H9 (cell line): ENCODE data around the gene CREG1. TPM values are rescaled to one million over a fixed set of nuclear protein-coding genes. Genes with fewer than 3 reads are reported as not detected.

Experiments used
- DNase-seq: peaks from one replicate; pipeline ENCODE4 v3.0.0-alpha.2; 2017
- H2AFZ ChIP-seq: one replicate; pipeline ENCODE4 v1.6.1; 2013; ENCODE audit warnings: mild to moderate bottlenecking, low read length, control low read depth, moderate library complexity
- H2AK5ac ChIP-seq: 2 replicates; pipeline ENCODE4 v1.6.1; 2013; ENCODE audit warnings: low read length, control low read depth, mixed read lengths; ENCODE audit not compliant: insufficient read length
- H2BK120ac ChIP-seq: one replicate; pipeline ENCODE4 v1.6.1; 2013; ENCODE audit warnings: low read depth, mild to moderate bottlenecking, low read length, control low read depth, inconsistent platforms; ENCODE audit not compliant: poor library complexity, severe bottlenecking
- H2BK12ac ChIP-seq: 2 replicates; pipeline ENCODE4 v1.6.1; 2013; ENCODE audit warnings: low read length, control low read depth, mixed read lengths, low read depth; ENCODE audit not compliant: insufficient read length
- H2BK15ac ChIP-seq: 2 replicates; pipeline ENCODE4 v1.6.1; 2013; ENCODE audit warnings: low read depth, low read length, control low read depth
- H2BK20ac ChIP-seq: one replicate; pipeline ENCODE4 v1.6.1; 2013; ENCODE audit warnings: low read depth, mild to moderate bottlenecking, low read length, control low read depth, inconsistent platforms; ENCODE audit not compliant: poor library complexity, severe bottlenecking
- H2BK5ac ChIP-seq: 2 replicates; pipeline ENCODE4 v1.6.1; 2013; ENCODE audit warnings: low read length, control low read depth, mixed read lengths; ENCODE audit not compliant: insufficient read length
- H3K14ac ChIP-seq: 2 replicates; pipeline ENCODE4 v1.6.1; 2013; ENCODE audit warnings: low read length, control low read depth; ENCODE audit not compliant: insufficient read depth
- H3K18ac ChIP-seq: 2 replicates; pipeline ENCODE4 v1.6.1; 2013; ENCODE audit warnings: low read depth, mild to moderate bottlenecking, mixed read lengths, low read length, control low read depth; ENCODE audit not compliant: insufficient read length
- H3K23ac ChIP-seq: 2 replicates; pipeline ENCODE4 v1.6.1; 2013; ENCODE audit warnings: low read length, control low read depth, mixed read lengths, low read depth; ENCODE audit not compliant: insufficient read length
- H3K23me2 ChIP-seq: 2 replicates; pipeline ENCODE4 v1.6.1; 2013; ENCODE audit warnings: low read depth, mild to moderate bottlenecking, mixed read lengths, low read length, control low read depth; ENCODE audit not compliant: insufficient read length, poor library complexity, severe bottlenecking
- H3K27ac ChIP-seq: 2 replicates; pipeline ENCODE4 v1.5.1; 2013; ENCODE audit warnings: low read length, control low read depth, mixed read lengths, low read depth; ENCODE audit not compliant: insufficient read length
- H3K27me3 ChIP-seq: 2 replicates; pipeline ENCODE4 v1.6.1; 2013; ENCODE audit warnings: low read length, control low read depth, inconsistent platforms; ENCODE audit not compliant: insufficient read depth
- H3K4ac ChIP-seq: 2 replicates; pipeline ENCODE4 v1.6.1; 2013; ENCODE audit warnings: low read depth, mild to moderate bottlenecking, control low read depth, inconsistent platforms, low read length, moderate library complexity
- H3K4me1 ChIP-seq: 2 replicates; pipeline ENCODE4 v1.6.1; 2013; ENCODE audit warnings: low read length, control low read depth, inconsistent platforms; ENCODE audit not compliant: insufficient read depth
- H3K4me2 ChIP-seq: 2 replicates; pipeline ENCODE4 v1.6.1; 2013; ENCODE audit warnings: low read length, control low read depth, mixed read lengths; ENCODE audit not compliant: insufficient read length, insufficient read depth
- H3K56ac ChIP-seq: 2 replicates; pipeline ENCODE4 v1.6.1; 2013; ENCODE audit warnings: low read depth, mild to moderate bottlenecking, mixed read lengths, low read length, control low read depth; ENCODE audit not compliant: insufficient read length
- H3K79me1 ChIP-seq: 2 replicates; pipeline ENCODE4 v1.6.1; 2013; ENCODE audit warnings: low read depth, mild to moderate bottlenecking, moderate library complexity, low read length, control low read depth, inconsistent platforms; ENCODE audit not compliant: insufficient read depth, poor library complexity, severe bottlenecking
- H3K79me2 ChIP-seq: 2 replicates; pipeline ENCODE4 v1.6.1; 2013; ENCODE audit warnings: low read length, control low read depth, inconsistent platforms; ENCODE audit not compliant: insufficient read depth
- H3K9ac ChIP-seq: 2 replicates; pipeline ENCODE4 v1.6.1; 2013; ENCODE audit warnings: low read length, control low read depth, mixed read lengths; ENCODE audit not compliant: insufficient read length; ENCODE audit errors: extremely low read depth
- H3K9me3 ChIP-seq: one replicate; pipeline ENCODE4 v1.6.1; 2013; ENCODE audit warnings: low read depth, low read length, inconsistent platforms; ENCODE audit not compliant: control insufficient read depth
- H3T11ph ChIP-seq: one replicate; pipeline ENCODE4 v1.6.1; 2013; ENCODE audit warnings: mild to moderate bottlenecking, low read length, control low read depth, inconsistent platforms
- H4K20me1 ChIP-seq: one replicate; pipeline ENCODE4 v1.6.1; 2013; ENCODE audit not compliant: control insufficient read depth, insufficient read length, insufficient read depth
- H4K5ac ChIP-seq: 2 replicates; pipeline ENCODE4 v1.6.1; 2013; ENCODE audit warnings: low read depth, mild to moderate bottlenecking, mixed read lengths, low read length, control low read depth; ENCODE audit not compliant: insufficient read length
- H4K8ac ChIP-seq: replicated peaks from 2 replicates; pipeline ENCODE4 v1.6.1; 2013; ENCODE audit warnings: low read length, control low read depth, mixed read lengths, low read depth; ENCODE audit not compliant: insufficient read length
- H4K91ac ChIP-seq: 2 replicates; pipeline ENCODE4 v1.6.1; 2013; ENCODE audit warnings: low read depth, mild to moderate bottlenecking, moderate library complexity, mixed read lengths, low read length, control low read depth; ENCODE audit not compliant: insufficient read length
- H3K27ac Mint-ChIP-seq, 3 experiments: 2 replicates in 2 of 3; 3 replicates in 1 of 3; pipeline ENCODE4 v1.8.0; 2020 to 2021; ENCODE audit warnings: mixed read lengths in 3 of 3, mild to moderate bottlenecking in 1 of 3, moderate library complexity in 1 of 3
- H3K27me3 Mint-ChIP-seq: 2 replicates; pipeline ENCODE4 v1.8.0; 2021; ENCODE audit warnings: low read depth, mild to moderate bottlenecking, moderate library complexity, mixed read lengths
- H3K36me3 Mint-ChIP-seq, 3 experiments: 2 replicates in 2 of 3; 3 replicates in 1 of 3; pipeline ENCODE4 v1.8.0; 2020 to 2021; ENCODE audit warnings: low read depth in 3 of 3, mixed read lengths in 3 of 3; ENCODE audit not compliant: insufficient read depth in 1 of 3
- H3K4me1 Mint-ChIP-seq, 2 experiments: 2 replicates each; pipeline ENCODE4 v1.8.0; 2020; ENCODE audit warnings: mixed read lengths in 2 of 2
- H3K4me3 Mint-ChIP-seq, 2 experiments: 2 replicates in 1 of 2; 3 replicates in 1 of 2; pipeline ENCODE4 v1.8.0; 2020 to 2021; ENCODE audit warnings: mild to moderate bottlenecking in 2 of 2, mixed read lengths in 2 of 2, moderate library complexity in 1 of 2
- H3K9me3 Mint-ChIP-seq, 2 experiments: 2 replicates in 1 of 2; 3 replicates in 1 of 2; pipeline ENCODE4 v1.8.0; 2020; ENCODE audit warnings: mild to moderate bottlenecking in 2 of 2, mixed read lengths in 2 of 2, moderate library complexity in 1 of 2
- WGBS: extraction: QIAGEN DNeasy Blood & Tissue Kit; methylation state at CpG from one replicate; pipeline ENCODE4 v1.1.7; 2013; ENCODE audit warnings: missing lambda C conversion rate, low lambda C conversion rate, mixed read lengths; ENCODE audit not compliant: insufficient read length; ENCODE audit errors: extremely low coverage; 5-methylcytosine and 5-hydroxymethylcytosine counted together
- total RNA-seq: library from RNA; stranded (reverse); gene quantifications from 2 replicates; pipeline ENCODE4 v1.2.1, GENCODE V29; 2021
- TF ChIP-seq, protein P1 (sequence below): fragments of 200-600 bp; sonication (generic); conservative IDR thresholded peaks from 3 replicates; pipeline ENCODE4 v1.8.0; 2021; ENCODE audit warnings: antibody characterized with exemption, mild to moderate bottlenecking

Gene CREG1
- total RNA-seq, 1 experiment from 2014 or later: 19.8 TPM

DNA sequence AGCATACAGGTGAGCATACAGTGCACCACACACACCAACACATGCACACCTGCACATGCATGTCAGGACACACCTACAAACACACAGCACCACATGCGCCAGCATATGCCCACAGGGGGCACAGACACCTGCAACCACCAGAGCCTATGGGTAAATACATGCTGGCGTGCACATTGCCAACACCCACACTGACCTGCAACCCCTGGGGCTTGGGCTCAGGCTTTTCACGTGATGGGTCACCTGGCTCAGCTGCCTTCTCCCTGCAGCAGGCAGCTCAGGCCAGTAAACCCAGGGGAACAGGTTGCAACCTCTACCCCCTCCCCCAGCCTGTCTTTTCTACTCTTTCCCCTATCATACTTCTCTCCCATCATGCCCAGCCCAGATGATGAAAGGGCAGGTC is 43.3 kb downstream of the CREG1 start:
- H3K4me1 ChIP-seq: no peaks in the 10 kb centered on the region
- H2BK15ac ChIP-seq: no peak overlapping the region
- no peak overlapping the region for H3K27ac Mint-ChIP-seq
- no CpG with 5 or more reads among the region's 3 CpGs for WGBS
- H3K27me3 ChIP-seq: no peaks in the 10 kb centered on the region
- H3T11ph ChIP-seq: no peak overlapping the region
- H3K4ac ChIP-seq: no peak overlapping the region
- H3K4me2 ChIP-seq: no peak overlapping the region
- no peak overlapping the region for H3K56ac ChIP-seq
- H4K5ac ChIP-seq: no peak overlapping the region
- H3K9me3 ChIP-seq: no peaks in the 10 kb centered on the region
- H2BK120ac ChIP-seq: no peak overlapping the region
- no peak overlapping the region for H2BK20ac ChIP-seq
- no peak overlapping the region for H2AK5ac ChIP-seq
- H3K79me1 ChIP-seq: no peaks in the 10 kb centered on the region
- H3K9ac ChIP-seq: no peak overlapping the region
- no peak overlapping the region for H4K8ac ChIP-seq
- no peak overlapping the region for H3K14ac ChIP-seq
- H3K36me3 Mint-ChIP-seq: no peaks in the 10 kb centered on the region
- TF ChIP-seq, protein P1, sequence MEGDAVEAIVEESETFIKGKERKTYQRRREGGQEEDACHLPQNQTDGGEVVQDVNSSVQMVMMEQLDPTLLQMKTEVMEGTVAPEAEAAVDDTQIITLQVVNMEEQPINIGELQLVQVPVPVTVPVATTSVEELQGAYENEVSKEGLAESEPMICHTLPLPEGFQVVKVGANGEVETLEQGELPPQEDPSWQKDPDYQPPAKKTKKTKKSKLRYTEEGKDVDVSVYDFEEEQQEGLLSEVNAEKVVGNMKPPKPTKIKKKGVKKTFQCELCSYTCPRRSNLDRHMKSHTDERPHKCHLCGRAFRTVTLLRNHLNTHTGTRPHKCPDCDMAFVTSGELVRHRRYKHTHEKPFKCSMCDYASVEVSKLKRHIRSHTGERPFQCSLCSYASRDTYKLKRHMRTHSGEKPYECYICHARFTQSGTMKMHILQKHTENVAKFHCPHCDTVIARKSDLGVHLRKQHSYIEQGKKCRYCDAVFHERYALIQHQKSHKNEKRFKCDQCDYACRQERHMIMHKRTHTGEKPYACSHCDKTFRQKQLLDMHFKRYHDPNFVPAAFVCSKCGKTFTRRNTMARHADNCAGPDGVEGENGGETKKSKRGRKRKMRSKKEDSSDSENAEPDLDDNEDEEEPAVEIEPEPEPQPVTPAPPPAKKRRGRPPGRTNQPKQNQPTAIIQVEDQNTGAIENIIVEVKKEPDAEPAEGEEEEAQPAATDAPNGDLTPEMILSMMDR: no peak
- H3K23ac ChIP-seq: no peak overlapping the region
- no peak overlapping the region for H2AFZ ChIP-seq
- no peaks in the 10 kb centered on the region; the same call in 1 of the 2 replicates for H3K27me3 Mint-ChIP-seq
- H4K91ac ChIP-seq: no peak overlapping the region
- no peak overlapping the region for H3K18ac ChIP-seq
- H3K79me2 ChIP-seq: no peaks in the 10 kb centered on the region
- H2BK5ac ChIP-seq: no peak overlapping the region
- no peak overlapping the region for H3K27ac ChIP-seq
- H3K4me1 Mint-ChIP-seq: peaks cover 0 to 11% of the 10 kb centered on the region in 2 experiments; a peak in 3 of 4 replicates
- H2BK12ac ChIP-seq: no peak overlapping the region
- no peak for DNase-seq
- no peak overlapping the region; a peak in 1 of 5 replicates for H3K4me3 Mint-ChIP-seq
- H3K9me3 Mint-ChIP-seq: no peaks in the 10 kb centered on the region
- no peaks in the 10 kb centered on the region for H4K20me1 ChIP-seq
- H3K23me2 ChIP-seq: no peaks in the 10 kb centered on the region
